ENCODE data around the gene SLAMF9. TPM values are rescaled to one million over a fixed set of nuclear protein-coding genes. Genes with fewer than 3 reads are reported as not detected.

Gene SLAMF9
- total RNA-seq, 1 experiment from 2014 or later = not detected

GRCh38 chr1:159920202-159920601 is 33.8 kb downstream of the SLAMF9 start:
- Mint-ChIP-seq H3K9me3 (no peaks in the 10 kb centered on the region), H3K27ac (no peak overlapping the region), H3K4me1 (peaks cover 39% of the 10 kb centered on the region), H3K27me3 (ENCODE audit: low read depth) (peaks cover 16% of the 10 kb centered on the region), H3K36me3 (peaks cover 4% of the 10 kb centered on the region), H3K4me3 (no peak overlapping the region)
- ChIA-PET POLR2A (no interaction called here), CTCF (interaction anchor here (1.2 to 5.9 kb wide), 2 partner anchors 27 to 87 kb away, joined by 3 to 64 read pairs; no protein-coding TSS in a partner anchor)
- DNase-seq (ENCODE audit: low spot score) (no peak), ATAC-seq (no peak)
- TF ChIP-seq MLX (CRISPR knock-in tag; IDR thresholded peaks at IDR 0.05) (no peak), ZNF532 (CRISPR knock-in tag; IDR thresholded peaks at IDR 0.05; ENCODE audit: borderline replicate concordance) (no peak), SMAD4 (CRISPR knock-in tag; IDR thresholded peaks at IDR 0.05) (no peak), PREB (CRISPR knock-in tag; IDR thresholded peaks at IDR 0.05; ENCODE audit: borderline replicate concordance) (no peak), ZBTB21 (CRISPR knock-in tag; IDR thresholded peaks at IDR 0.05; ENCODE audit: borderline replicate concordance) (no peak), GTF2I (CRISPR knock-in tag; conservative IDR thresholded peaks at IDR 0.05) (no peak), ZNF232 (CRISPR knock-in tag; IDR thresholded peaks at IDR 0.05) (no peak), CREB1 (CRISPR knock-in tag; IDR thresholded peaks at IDR 0.05) (no peak), E2F1 (CRISPR knock-in tag; IDR thresholded peaks at IDR 0.05) (no peak)

GRCh38 chr1:159919236-159919865 is 34.7 kb downstream of the SLAMF9 start:
- ChIA-PET CTCF (interaction anchor here (1.2 kb wide), 1 partner anchor 26 kb away, joined by 3 read pairs; no protein-coding TSS in a partner anchor), POLR2A (no interaction called here)
- Mint-ChIP-seq H3K4me3 (no peak overlapping the region), H3K9me3 (no peaks in the 10 kb centered on the region), H3K36me3 (peaks cover 4% of the 10 kb centered on the region), H3K27ac (no peak overlapping the region), H3K27me3 (ENCODE audit: low read depth) (peaks cover 10% of the 10 kb centered on the region), H3K4me1 (peaks cover 46% of the 10 kb centered on the region)
- no peak for TF ChIP-seq NR1H2 (CRISPR knock-in tag; IDR thresholded peaks at IDR 0.05)
- no peak for TF ChIP-seq PRRX2 (CRISPR knock-in tag; IDR thresholded peaks at IDR 0.05)
- TF ChIP-seq MLX (CRISPR knock-in tag; IDR thresholded peaks at IDR 0.05) = no peak
- ATAC-seq (no peak), DNase-seq (ENCODE audit: low spot score) (no peak)

GRCh38 chr1:159918352-159919200 is 35.5 kb downstream of the SLAMF9 start:
- Mint-ChIP-seq H3K4me3 (no peak overlapping the region), H3K9me3 (no peaks in the 10 kb centered on the region), H3K27me3 (ENCODE audit: low read depth) (peaks cover 3% of the 10 kb centered on the region), H3K4me1 (peaks cover 46% of the 10 kb centered on the region), H3K27ac (no peak overlapping the region), H3K36me3 (peaks cover 4% of the 10 kb centered on the region)
- ChIA-PET POLR2A (no interaction called here), CTCF (no interaction called here)
- ATAC-seq = no peak
- peak; percentile 1 for DNase-seq (ENCODE audit: low spot score)
- TF ChIP-seq USF2 (CRISPR knock-in tag; IDR thresholded peaks at IDR 0.05) = no peak
- no peak for TF ChIP-seq E2F4 (CRISPR knock-in tag; IDR thresholded peaks at IDR 0.05; ENCODE audit: borderline replicate concordance, low read depth)
- no peak for TF ChIP-seq CBFB (CRISPR knock-in tag; IDR thresholded peaks at IDR 0.05; ENCODE audit: low read depth)
- TF ChIP-seq ETV6 (CRISPR knock-in tag; IDR thresholded peaks at IDR 0.05) = no peak
- no peak for TF ChIP-seq AR (CRISPR knock-in tag; IDR thresholded peaks at IDR 0.05)
